Caco-2 (cell line): Measurements from ENCODE around the gene TMEM217. TPM values are rescaled to one million over a fixed set of nuclear protein-coding genes. Genes with fewer than 3 reads are reported as not detected.
"Not testable (repeated sequence)": the region's sequence is repeated elsewhere in the genome, so short reads cannot be mapped to it uniquely, and the experiment has no call there.

Source experiments
- Bru-seq: library from RNA; stranded (reverse); fragments of 400-500 nt; gene quantifications from one replicate; lab custom pipeline; 2021; lab: Mats Ljungman, UMichigan
- BruChase-seq, 2 experiments: library from RNA; stranded (reverse); fragments of 400-500 nt; gene quantifications; one replicate each; lab custom pipeline; 2021; lab: Mats Ljungman, UMichigan
- BruUV-seq: library from RNA; stranded (reverse); fragments of 400-500 nt; replicated peaks from 2 replicates; lab custom pipeline; 2021; lab: Mats Ljungman, UMichigan
- CTCF ChIA-PET: fragments of 300-600 bp; sonication (Branson Sonifier 250); formaldehyde crosslinking; loops from one replicate; lab custom pipeline; 2022; ENCODE audit warnings: antibody characterized with exemption; lab: Charles Lee
- POLR2A ChIA-PET: fragments of 300-600 bp; sonication (Branson Sonifier 250); formaldehyde crosslinking; loops from one replicate; lab custom pipeline; 2022; ENCODE audit warnings: antibody characterized with exemption; lab: Charles Lee
- DNase-seq, 2 experiments: peaks; one replicate each; pipeline versions ENCODE4 v3.0.0 to v3.0.0-alpha.2; 2020 to 2022
- H3K27me3 ChIP-seq: replicated peaks from 2 replicates; pipeline ENCODE4 v1.6.0; 2011; ENCODE audit warnings: low read length; ENCODE audit not compliant: control insufficient read depth, insufficient read depth
- H3K36me3 ChIP-seq: 2 replicates; pipeline ENCODE4 v1.5.1; 2011; ENCODE audit warnings: low read length; ENCODE audit not compliant: control insufficient read depth, insufficient read depth
- H3K4me1 ChIP-seq: fragments of 250-450 bp; sonication (Bioruptor Pico); 2 replicates; pipeline ENCODE4 v1.5.1; 2020; ENCODE audit warnings: mild to moderate bottlenecking
- H3K4me3 ChIP-seq: 2 replicates; pipeline ENCODE4 v1.5.1; 2011; ENCODE audit warnings: low read depth, mild to moderate bottlenecking, control low read depth, low read length
- H3K9me3 ChIP-seq: fragments of 250-450 bp; sonication (Bioruptor Pico); 2 replicates; pipeline ENCODE4 v1.5.1; 2020; ENCODE audit warnings: mild to moderate bottlenecking, moderate library complexity
- H3K27ac Mint-ChIP-seq: one replicate; pipeline ENCODE4 v1.8.0; 2022; ENCODE audit warnings: mixed read lengths; ENCODE audit not compliant: unreplicated experiment
- H3K27me3 Mint-ChIP-seq: one replicate; pipeline ENCODE4 v1.8.0; 2022; ENCODE audit warnings: mixed read lengths; ENCODE audit not compliant: insufficient read depth, unreplicated experiment
- H3K36me3 Mint-ChIP-seq: one replicate; pipeline ENCODE4 v1.8.0; 2022; ENCODE audit warnings: mild to moderate bottlenecking, mixed read lengths; ENCODE audit not compliant: insufficient read depth, unreplicated experiment
- H3K4me1 Mint-ChIP-seq: one replicate; pipeline ENCODE4 v1.8.0; 2022; ENCODE audit warnings: low read depth, mixed read lengths; ENCODE audit not compliant: unreplicated experiment
- H3K4me3 Mint-ChIP-seq: one replicate; pipeline ENCODE4 v1.8.0; 2022; ENCODE audit warnings: mild to moderate bottlenecking, moderate library complexity, mixed read lengths; ENCODE audit not compliant: unreplicated experiment
- H3K9me3 Mint-ChIP-seq: one replicate; pipeline ENCODE4 v1.8.0; 2022; ENCODE audit warnings: mixed read lengths; ENCODE audit not compliant: unreplicated experiment
- CTCF ChIP-seq, 2 experiments: fragments of 200-600 bp in 1 of 2; IDR thresholded peaks; 1 replicate in 1 of 2; 2 replicates in 1 of 2; pipeline versions ENCODE4 v1.5.1 to v1.8.0; 2011 to 2022; ENCODE audit warnings: antibody characterized with exemption in 1 of 2, control low read depth in 1 of 2, inconsistent platforms in 1 of 2, low read depth in 1 of 2, low read length in 1 of 2, mild to moderate bottlenecking in 1 of 2, moderate library complexity in 1 of 2; ENCODE audit not compliant: insufficient read depth in 1 of 2, severe bottlenecking in 1 of 2, unreplicated experiment in 1 of 2
- intact Hi-C: fragments of 100-400 bp; cut with micrococcal nuclease; formaldehyde crosslinking; loops from one replicate; pipeline ENCODE4 v1.10.0; 2022; ENCODE audit not compliant: unreplicated experiment
- long read RNA-seq: library from polyadenylated mRNA; stranded (forward); transcript quantifications from one replicate; pipeline ENCODE4 v2.0.0, GENCODE V29; 2022
- total RNA-seq: library from RNA; stranded (reverse); gene quantifications from 2 replicates; pipeline ENCODE4 v1.2.3, GENCODE V29; 2022

TMEM217 gene
- total RNA-seq (1.6 and 2.6 TPM in 2 replicates), Bru-seq, nascent RNA (percentile 41 among the genes with signal in this experiment), BruChase-seq, experiment 1, labeled RNA remaining after a 2-hour chase (percentile 46 among the genes with signal in this experiment), BruChase-seq, experiment 2, labeled RNA remaining after a 6-hour chase (percentile 44 among the genes with signal in this experiment)
- long read RNA-seq, result 0 reads

- POLR2A ChIA-PET, result interaction anchor here (0.5 to 2.2 kb wide), 7 partner anchors 12 to 1341 kb away, joined by 3 to 13 read pairs (median 3); no protein-coding TSS in a partner anchor
- H3K9me3 ChIP-seq, result no peaks in the 10 kb centered on the region
- H3K4me3 ChIP-seq, result peak within 1 kb of the TSS; percentile 81
- H3K4me1 ChIP-seq, result peaks cover 4% of the 10 kb centered on the region; the same call in 1 of the 2 replicates
- H3K4me3 Mint-ChIP-seq, result peak within 1 kb of the TSS; percentile 97
- no peaks in the 10 kb centered on the region for H3K27me3 ChIP-seq
- CTCF ChIA-PET, result interaction anchor here (0.6 to 2.7 kb wide), 8 partner anchors 11 to 240 kb away, joined by 3 to 15 read pairs (median 4); no protein-coding TSS in a partner anchor
- TF ChIP-seq CTCF (IDR thresholded peaks at IDR 0.05; ENCODE audit: insufficient read depth in 1 of 2, low read depth in 1 of 2, low read length in 1 of 2, severe bottlenecking in 1 of 2, unreplicated experiment in 1 of 2), result no peak
- peaks cover 16% of the 10 kb centered on the region for H3K36me3 Mint-ChIP-seq
- H3K9me3 Mint-ChIP-seq, result no peaks in the 10 kb centered on the region
- no peaks in the 10 kb centered on the region for H3K27me3 Mint-ChIP-seq
- intact Hi-C loops, result loop anchor here (2.0 kb wide), 1 partner anchor 35 kb away; no protein-coding TSS in a partner anchor
- peak; percentile 98 for DNase-seq
- no peaks in the 10 kb centered on the region for H3K36me3 ChIP-seq
- BruUV-seq, result no TSS peak
- H3K27ac Mint-ChIP-seq, result peak within 1 kb of the TSS; percentile 95
- peaks cover 19% of the 10 kb centered on the region for H3K4me1 Mint-ChIP-seq
Observed at GRCh38 chr6:37257634-37258404, at the start of gene TMEM217, which contains the start of gene TBC1D22B. Gene TMEM217 (minus strand): TSS chr6:37258144. CDS start chr6:37219030, 39,114 bp downstream. Gene TBC1D22B (plus strand): TSS chr6:37257772. CDS start chr6:37257918, 146 bp downstream.

GRCh38 chr6:37307484-37307883 lies 49.5 kb upstream of the TMEM217 start:
- H3K4me3 Mint-ChIP-seq, DNase-seq, H3K4me1 ChIP-seq, CTCF ChIA-PET, POLR2A ChIA-PET, H3K27me3 ChIP-seq, H3K27ac Mint-ChIP-seq, intact Hi-C loops, H3K9me3 Mint-ChIP-seq, H3K9me3 ChIP-seq, H3K36me3 ChIP-seq, H3K27me3 Mint-ChIP-seq, BruUV-seq, H3K4me3 ChIP-seq: not testable (repeated sequence)
- peaks cover 10% of the 10 kb centered on the region for H3K4me1 Mint-ChIP-seq
- peaks cover 35% of the 10 kb centered on the region for H3K36me3 Mint-ChIP-seq

- intact Hi-C loops, result no loop called here
- Mint-ChIP-seq H3K36me3 (peaks cover 35% of the 10 kb centered on the region), H3K4me3 (no peak overlapping the region), H3K27me3 (no peaks in the 10 kb centered on the region), H3K4me1 (peaks cover 15% of the 10 kb centered on the region), H3K9me3 (no peaks in the 10 kb centered on the region), H3K27ac (no peak overlapping the region)
- Histone ChIP-seq H3K4me3 (no peak overlapping the region), H3K9me3 (no peaks in the 10 kb centered on the region), H3K36me3 (peaks cover 3% of the 10 kb centered on the region; the same call in 1 of the 2 replicates), H3K27me3 (no peaks in the 10 kb centered on the region), H3K4me1 (peaks cover 9% of the 10 kb centered on the region)
- ChIA-PET POLR2A (no interaction called here), CTCF (no interaction called here)
- no peak for TF ChIP-seq CTCF (IDR thresholded peaks at IDR 0.05; ENCODE audit: insufficient read depth in 1 of 2, low read depth in 1 of 2, low read length in 1 of 2, severe bottlenecking in 1 of 2, unreplicated experiment in 1 of 2)
- DNase-seq, result no peak
- no TSS peak for BruUV-seq
Observed at GRCh38 chr6:37306624-37307222, 48.8 kb upstream of the TMEM217 start.
